Measurements from ENCODE around the gene PRODH.
"Not testable (repeated sequence)": the region's sequence is repeated elsewhere in the genome, so short reads cannot be mapped to it uniquely, and the experiment has no call there.

DNA sequence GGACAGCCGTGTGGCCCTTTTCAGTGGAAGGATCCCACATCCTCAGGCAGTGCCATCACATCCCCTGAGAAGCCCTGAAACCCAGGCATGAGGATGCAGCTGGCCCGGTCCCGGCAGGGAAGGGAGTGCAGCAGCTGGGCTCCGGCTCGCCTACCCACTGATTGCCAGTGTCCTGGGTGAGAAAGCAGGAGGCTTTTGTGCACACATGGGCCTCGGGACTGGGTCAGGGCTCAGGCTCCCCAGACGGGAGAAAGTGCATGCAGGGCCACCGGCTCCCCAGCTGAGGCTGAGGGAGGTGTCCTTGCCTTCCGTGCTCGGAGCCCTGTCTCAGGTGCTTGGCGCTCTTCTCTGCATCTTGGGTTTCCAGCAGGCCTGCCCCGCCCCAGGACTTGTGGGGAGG lies 23.6 kb upstream of the PRODH start:
- TF ChIP-seq, protein P1, sequence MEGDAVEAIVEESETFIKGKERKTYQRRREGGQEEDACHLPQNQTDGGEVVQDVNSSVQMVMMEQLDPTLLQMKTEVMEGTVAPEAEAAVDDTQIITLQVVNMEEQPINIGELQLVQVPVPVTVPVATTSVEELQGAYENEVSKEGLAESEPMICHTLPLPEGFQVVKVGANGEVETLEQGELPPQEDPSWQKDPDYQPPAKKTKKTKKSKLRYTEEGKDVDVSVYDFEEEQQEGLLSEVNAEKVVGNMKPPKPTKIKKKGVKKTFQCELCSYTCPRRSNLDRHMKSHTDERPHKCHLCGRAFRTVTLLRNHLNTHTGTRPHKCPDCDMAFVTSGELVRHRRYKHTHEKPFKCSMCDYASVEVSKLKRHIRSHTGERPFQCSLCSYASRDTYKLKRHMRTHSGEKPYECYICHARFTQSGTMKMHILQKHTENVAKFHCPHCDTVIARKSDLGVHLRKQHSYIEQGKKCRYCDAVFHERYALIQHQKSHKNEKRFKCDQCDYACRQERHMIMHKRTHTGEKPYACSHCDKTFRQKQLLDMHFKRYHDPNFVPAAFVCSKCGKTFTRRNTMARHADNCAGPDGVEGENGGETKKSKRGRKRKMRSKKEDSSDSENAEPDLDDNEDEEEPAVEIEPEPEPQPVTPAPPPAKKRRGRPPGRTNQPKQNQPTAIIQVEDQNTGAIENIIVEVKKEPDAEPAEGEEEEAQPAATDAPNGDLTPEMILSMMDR (conservative IDR thresholded peaks at IDR 0.05): not testable (repeated sequence)
- TF ChIP-seq EZH2 (IDR thresholded peaks at IDR 0.05; ENCODE audit: low read depth): not testable (repeated sequence)

Measured in PC-9 (cell line).